DMS79 (cell line): ENCODE results near the gene TNFRSF25.

Source experiments
- DNase-seq: peaks from one replicate; lab custom pipeline; 2025; lab: John Stamatoyannopoulos, UW

Gene TNFRSF25

GRCh38 chr1:6416295-6416656 is 49.7 kb downstream of the TNFRSF25 start:
- DNase-seq = no peak

GRCh38 chr1:6414881-6415626 is 50.9 kb downstream of the TNFRSF25 start:
- no peak for DNase-seq

GRCh38 chr1:6414443-6414844 is 51.5 kb downstream of the TNFRSF25 start:
- DNase-seq = peak; percentile 34

GRCh38 chr1:6412896-6413295 is 53.1 kb downstream of the TNFRSF25 start:
- no peak for DNase-seq
